Mononuclear cell (primary cell): ENCODE measurements around the gene CDH13. TPM values are rescaled to one million over a fixed set of nuclear protein-coding genes. Genes with fewer than 3 reads are reported as not detected.

Experiments
- H3K27me3 ChIP-seq: 2 replicates; pipeline ENCODE4 v1.6.0; 2011; ENCODE audit warnings: low read length, control low read depth; ENCODE audit not compliant: insufficient read depth
- H3K4me1 ChIP-seq: 2 replicates; pipeline ENCODE4 v1.5.1; 2011; ENCODE audit warnings: mild to moderate bottlenecking, low read length, control low read depth; ENCODE audit not compliant: insufficient read depth
- H3K4me3 ChIP-seq: 2 replicates; pipeline ENCODE4 v1.5.1; 2011; ENCODE audit warnings: mild to moderate bottlenecking, low read length, moderate library complexity
- H3K9me3 ChIP-seq: 2 replicates; pipeline ENCODE4 v1.5.1; 2011; ENCODE audit warnings: low read depth, mild to moderate bottlenecking, control low read depth, low read length
- total RNA-seq: library from RNA; depleted of rRNA; stranded (reverse); fragments of >200 nt; gene quantifications from one replicate; pipeline ENCODE4 v1.2.3, GENCODE V29; 2012

Gene CDH13
- total RNA-seq, 1 donor = 0.10 TPM

GRCh38 chr16:83561876-83562275, 935.1 kb downstream of the CDH13 start:
- Histone ChIP-seq H3K9me3 (no peaks in the 10 kb centered on the region), H3K27me3 (no peaks in the 10 kb centered on the region), H3K4me3 (no peak overlapping the region), H3K4me1 (no peaks in the 10 kb centered on the region)

DNA sequence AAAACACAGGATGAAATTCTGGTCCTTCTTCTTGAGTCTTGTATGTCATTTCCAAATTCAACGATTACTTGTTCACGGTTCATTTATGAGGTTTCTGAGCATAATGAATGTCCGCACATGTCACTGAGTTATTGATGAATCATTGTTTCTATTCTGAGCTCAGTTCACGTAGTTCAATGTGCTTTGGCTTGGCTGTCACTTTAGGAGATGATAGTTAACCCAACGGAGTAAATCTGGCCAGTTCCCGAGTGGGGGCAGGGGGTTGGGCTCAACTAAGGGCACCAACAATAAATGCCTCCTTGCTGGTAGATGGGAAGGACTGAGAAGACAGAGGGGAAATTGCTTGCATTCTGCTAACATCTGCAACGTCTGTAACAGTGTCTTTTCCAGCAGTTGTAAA, 941.6 kb downstream of the CDH13 start:
- no peaks in the 10 kb centered on the region for H3K27me3 ChIP-seq
- H3K9me3 ChIP-seq = no peaks in the 10 kb centered on the region
- no peaks in the 10 kb centered on the region for H3K4me1 ChIP-seq
- no peak overlapping the region for H3K4me3 ChIP-seq

GRCh38 chr16:83574388-83574787, 947.6 kb downstream of the CDH13 start:
- H3K4me3 ChIP-seq = no peak overlapping the region
- no peaks in the 10 kb centered on the region for H3K27me3 ChIP-seq
- H3K4me1 ChIP-seq = no peaks in the 10 kb centered on the region
- no peaks in the 10 kb centered on the region for H3K9me3 ChIP-seq

DNA sequence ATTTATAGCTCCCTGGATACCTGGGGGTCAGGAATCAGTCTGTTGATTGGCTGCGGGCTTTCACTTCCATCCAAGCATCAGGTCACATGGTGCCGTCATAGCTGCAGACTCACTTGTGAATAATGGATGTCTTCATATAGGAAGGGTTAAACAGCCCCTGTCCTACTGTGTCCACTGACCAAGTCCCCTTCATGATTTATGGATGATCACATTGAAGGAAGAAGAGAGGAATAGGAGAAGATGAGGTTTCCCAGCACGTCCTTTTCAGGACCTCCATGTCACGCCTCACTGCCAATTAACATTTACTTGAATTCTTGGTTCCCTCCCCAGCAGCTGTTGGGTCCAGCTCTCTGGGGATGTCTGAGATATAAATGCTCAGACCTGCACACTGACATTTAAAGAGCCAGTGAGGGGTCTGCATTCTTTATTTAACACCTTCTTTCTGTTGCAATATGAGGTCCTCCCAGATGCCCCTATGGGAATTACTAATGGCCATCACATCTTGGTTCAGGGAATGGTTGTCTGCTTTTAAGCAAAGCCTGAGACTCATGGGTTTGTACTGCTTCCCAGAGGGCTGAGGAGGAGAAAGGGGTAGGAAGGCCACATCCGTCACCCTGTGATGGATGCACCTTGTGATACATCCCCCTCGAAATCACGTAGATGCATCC, 950.4 kb downstream of the CDH13 start:
- Histone ChIP-seq H3K4me3 (no peak overlapping the region), H3K27me3 (no peaks in the 10 kb centered on the region), H3K9me3 (no peaks in the 10 kb centered on the region), H3K4me1 (no peaks in the 10 kb centered on the region)

DNA sequence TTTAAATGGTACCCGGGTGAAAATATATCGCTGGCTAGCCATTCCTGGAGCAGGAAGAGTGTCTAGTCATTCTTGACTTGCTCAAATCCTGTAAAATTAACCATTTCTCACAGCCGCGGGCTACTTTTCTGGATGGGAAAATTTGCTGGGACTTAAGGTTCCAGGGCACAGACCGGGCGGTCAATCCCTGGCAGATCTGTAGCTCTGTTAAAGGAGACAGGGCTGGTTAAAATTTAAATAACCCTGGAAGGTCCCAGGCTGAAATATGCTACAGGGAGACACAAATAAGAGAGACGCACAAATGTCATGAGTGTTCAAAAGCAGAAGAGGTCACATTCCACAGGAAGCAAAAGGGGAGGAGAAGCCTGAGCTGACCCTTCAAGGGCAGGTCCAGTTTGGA, 951.4 kb downstream of the CDH13 start:
- no peaks in the 10 kb centered on the region for H3K27me3 ChIP-seq
- H3K4me3 ChIP-seq = no peak overlapping the region
- H3K4me1 ChIP-seq = no peaks in the 10 kb centered on the region
- H3K9me3 ChIP-seq = no peaks in the 10 kb centered on the region

- H3K4me3 ChIP-seq = no peak overlapping the region
- H3K9me3 ChIP-seq = no peaks in the 10 kb centered on the region
- H3K27me3 ChIP-seq = no peaks in the 10 kb centered on the region
- H3K4me1 ChIP-seq = no peaks in the 10 kb centered on the region
Observed at GRCh38 chr16:83579027-83579426, 952.3 kb downstream of the CDH13 start.

GRCh38 chr16:83579436-83579835, 952.7 kb downstream of the CDH13 start:
- Histone ChIP-seq H3K9me3 (no peaks in the 10 kb centered on the region), H3K27me3 (no peaks in the 10 kb centered on the region), H3K4me3 (no peak overlapping the region), H3K4me1 (no peaks in the 10 kb centered on the region)

DNA sequence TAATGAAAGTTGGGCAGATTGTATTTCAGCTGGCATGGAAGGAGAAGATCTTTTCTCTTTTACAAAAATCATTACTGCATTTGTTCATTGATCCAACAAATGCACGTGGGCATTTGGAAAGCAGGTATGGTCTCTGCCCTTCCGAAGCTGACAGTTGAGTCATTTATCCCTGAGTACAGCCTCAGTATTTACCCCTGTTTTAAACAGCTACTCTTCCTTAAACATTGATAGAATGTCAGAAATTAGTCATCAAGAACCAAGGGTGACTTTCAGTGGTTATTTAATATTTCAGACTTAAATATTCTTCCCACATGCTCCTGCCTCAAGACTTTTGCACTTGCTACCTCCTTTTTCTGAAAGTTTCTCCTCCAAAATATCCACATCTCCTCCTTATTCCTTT, 954.3 kb downstream of the CDH13 start:
- Histone ChIP-seq H3K4me3 (no peak overlapping the region), H3K9me3 (no peaks in the 10 kb centered on the region), H3K4me1 (no peaks in the 10 kb centered on the region), H3K27me3 (no peaks in the 10 kb centered on the region)

GRCh38 chr16:83581994-83582747, 955.4 kb downstream of the CDH13 start:
- H3K9me3 ChIP-seq = no peaks in the 10 kb centered on the region
- H3K4me1 ChIP-seq = no peaks in the 10 kb centered on the region
- H3K27me3 ChIP-seq = no peaks in the 10 kb centered on the region
- no peak overlapping the region for H3K4me3 ChIP-seq

GRCh38 chr16:83586036-83586435, 959.3 kb downstream of the CDH13 start:
- Histone ChIP-seq H3K9me3 (no peaks in the 10 kb centered on the region), H3K4me3 (no peak overlapping the region), H3K27me3 (no peaks in the 10 kb centered on the region)

DNA sequence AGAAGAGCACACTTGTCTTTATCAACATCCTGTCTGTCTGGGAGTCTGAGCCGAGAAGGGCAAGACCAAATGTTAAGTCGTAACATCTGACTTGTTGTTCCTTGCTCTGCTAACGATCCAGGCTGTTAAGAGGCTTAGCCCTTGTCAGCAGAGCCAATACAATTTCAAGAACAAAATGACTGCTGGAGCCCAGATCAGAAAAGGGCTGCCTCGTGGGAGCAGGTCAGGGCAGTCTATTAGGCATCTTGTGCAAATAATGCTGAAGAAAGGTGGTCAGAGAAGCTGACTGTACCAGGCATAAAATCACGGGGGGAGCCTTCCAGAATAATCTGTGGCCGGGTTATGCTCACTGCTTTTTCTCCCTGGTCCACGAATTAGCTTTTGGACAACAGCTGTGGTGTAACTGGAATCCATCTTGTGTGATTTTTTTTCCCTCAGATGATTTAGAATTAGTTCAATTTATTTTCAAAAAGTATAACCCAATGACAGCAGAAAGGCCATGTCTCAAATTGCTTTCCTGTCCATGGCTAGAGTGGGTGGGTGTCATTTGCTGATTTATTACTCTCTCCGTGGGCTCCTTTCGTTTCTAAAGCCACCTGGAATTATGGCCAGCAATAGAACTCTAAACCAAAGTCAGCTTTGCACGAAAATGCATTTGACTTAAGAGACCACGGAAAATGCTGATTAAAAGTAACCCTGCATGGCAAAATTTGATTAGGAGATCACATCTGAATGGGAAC, 959.9 kb downstream of the CDH13 start:
- H3K4me1 ChIP-seq = no peaks in the 10 kb centered on the region

More at GRCh38 chr16:83586036-83586435, 959.3 kb downstream of the CDH13 start:
- H3K4me1 ChIP-seq = no peaks in the 10 kb centered on the region

GRCh38 chr16:83587201-83587600, 960.4 kb downstream of the CDH13 start:
- H3K9me3 ChIP-seq = no peaks in the 10 kb centered on the region
- no peaks in the 10 kb centered on the region for H3K27me3 ChIP-seq
- H3K4me1 ChIP-seq = no peaks in the 10 kb centered on the region
- H3K4me3 ChIP-seq = no peak overlapping the region

More for the DNA sequence above, 959.9 kb downstream of the CDH13 start:
- no peak overlapping the region for H3K4me3 ChIP-seq
- H3K9me3 ChIP-seq = no peaks in the 10 kb centered on the region
- no peaks in the 10 kb centered on the region for H3K27me3 ChIP-seq

GRCh38 chr16:83588070-83588469, 961.3 kb downstream of the CDH13 start:
- H3K27me3 ChIP-seq = no peaks in the 10 kb centered on the region
- no peaks in the 10 kb centered on the region for H3K9me3 ChIP-seq
- H3K4me3 ChIP-seq = no peak overlapping the region
- no peaks in the 10 kb centered on the region for H3K4me1 ChIP-seq

DNA sequence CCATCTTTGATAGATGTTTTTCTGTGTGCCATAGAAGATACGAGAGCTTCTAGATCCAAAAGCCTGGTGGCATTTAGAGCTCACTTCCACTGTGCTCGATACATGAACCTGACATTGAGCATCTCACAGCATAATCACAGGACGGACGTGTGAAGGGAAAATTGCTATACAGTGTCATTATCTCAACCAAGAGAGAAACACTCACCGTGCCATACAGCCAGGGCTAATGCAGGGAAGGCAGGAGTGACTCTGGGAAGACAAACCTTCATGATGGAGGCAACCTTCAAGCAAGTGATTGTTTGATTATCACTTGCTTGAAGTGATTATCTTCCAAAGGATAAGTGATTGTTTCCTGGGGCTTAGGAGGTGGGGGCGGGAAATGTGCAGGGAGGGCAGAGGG, 962.8 kb downstream of the CDH13 start:
- H3K9me3 ChIP-seq = no peaks in the 10 kb centered on the region
- H3K4me3 ChIP-seq = no peak overlapping the region
- H3K27me3 ChIP-seq = no peaks in the 10 kb centered on the region
- no peaks in the 10 kb centered on the region for H3K4me1 ChIP-seq

- Histone ChIP-seq H3K4me1 (no peaks in the 10 kb centered on the region), H3K4me3 (no peak overlapping the region), H3K9me3 (no peaks in the 10 kb centered on the region), H3K27me3 (no peaks in the 10 kb centered on the region)
Observed at GRCh38 chr16:83592778-83593177, 966.0 kb downstream of the CDH13 start.
